OCI-LY3 (cell line): Measurements from ENCODE around the gene MEMO1.
"Not testable (repeated sequence)": the region's sequence is repeated elsewhere in the genome, so short reads cannot be mapped to it uniquely, and the experiment has no call there.

ENCODE experiments used
- EZH2phosphoT487 ChIP-seq: fragments of 200-600 bp; shearing (Covaris generic); IDR thresholded peaks from 2 replicates; pipeline ENCODE4 v1.6.1; 2018; ENCODE audit warnings: antibody characterized with exemption, mixed run types, low read depth
- TF ChIP-seq, protein P1 (sequence below): fragments of 200-600, 300-600 bp; sonication (generic); IDR thresholded peaks from 2 replicates; pipeline ENCODE4 v1.5.1; 2014; ENCODE audit warnings: antibody characterized with exemption, low read length, low read depth

DNA sequence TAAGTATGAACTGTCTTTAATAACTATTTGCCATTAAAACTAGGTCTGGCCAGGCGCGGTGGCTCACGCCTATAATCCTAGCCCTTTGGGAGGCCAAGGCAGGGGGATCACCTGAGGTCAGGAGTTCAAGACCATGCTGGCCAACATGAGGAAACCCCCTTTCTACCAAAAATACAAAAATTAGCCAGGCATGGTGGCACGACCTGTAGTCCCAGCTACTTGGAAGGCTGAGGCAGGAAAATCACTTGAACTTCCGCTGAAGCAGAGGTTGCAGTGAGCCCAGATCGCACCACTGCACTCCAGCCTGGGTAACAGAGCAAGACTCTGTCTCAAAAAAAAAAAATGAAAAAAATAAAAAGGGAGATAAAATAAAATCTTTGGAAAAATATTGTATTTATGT lies 44.4 kb downstream of the MEMO1 start:
- TF ChIP-seq, protein P1, sequence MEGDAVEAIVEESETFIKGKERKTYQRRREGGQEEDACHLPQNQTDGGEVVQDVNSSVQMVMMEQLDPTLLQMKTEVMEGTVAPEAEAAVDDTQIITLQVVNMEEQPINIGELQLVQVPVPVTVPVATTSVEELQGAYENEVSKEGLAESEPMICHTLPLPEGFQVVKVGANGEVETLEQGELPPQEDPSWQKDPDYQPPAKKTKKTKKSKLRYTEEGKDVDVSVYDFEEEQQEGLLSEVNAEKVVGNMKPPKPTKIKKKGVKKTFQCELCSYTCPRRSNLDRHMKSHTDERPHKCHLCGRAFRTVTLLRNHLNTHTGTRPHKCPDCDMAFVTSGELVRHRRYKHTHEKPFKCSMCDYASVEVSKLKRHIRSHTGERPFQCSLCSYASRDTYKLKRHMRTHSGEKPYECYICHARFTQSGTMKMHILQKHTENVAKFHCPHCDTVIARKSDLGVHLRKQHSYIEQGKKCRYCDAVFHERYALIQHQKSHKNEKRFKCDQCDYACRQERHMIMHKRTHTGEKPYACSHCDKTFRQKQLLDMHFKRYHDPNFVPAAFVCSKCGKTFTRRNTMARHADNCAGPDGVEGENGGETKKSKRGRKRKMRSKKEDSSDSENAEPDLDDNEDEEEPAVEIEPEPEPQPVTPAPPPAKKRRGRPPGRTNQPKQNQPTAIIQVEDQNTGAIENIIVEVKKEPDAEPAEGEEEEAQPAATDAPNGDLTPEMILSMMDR: not testable (repeated sequence)
- not testable (repeated sequence) for TF ChIP-seq EZH2phosphoT487
